GM12873 (cell line): ENCODE measurements around the gene CROCC2.

ENCODE experiments used
- CTCF ChIP-seq: IDR thresholded peaks from 2 replicates; pipeline ENCODE4 v1.5.1; 2012; ENCODE audit warnings: low read depth, mild to moderate bottlenecking, moderate library complexity, low read length, control low read depth; ENCODE audit not compliant: insufficient read depth; ENCODE audit errors: missing control alignments

Gene CROCC2

DNA sequence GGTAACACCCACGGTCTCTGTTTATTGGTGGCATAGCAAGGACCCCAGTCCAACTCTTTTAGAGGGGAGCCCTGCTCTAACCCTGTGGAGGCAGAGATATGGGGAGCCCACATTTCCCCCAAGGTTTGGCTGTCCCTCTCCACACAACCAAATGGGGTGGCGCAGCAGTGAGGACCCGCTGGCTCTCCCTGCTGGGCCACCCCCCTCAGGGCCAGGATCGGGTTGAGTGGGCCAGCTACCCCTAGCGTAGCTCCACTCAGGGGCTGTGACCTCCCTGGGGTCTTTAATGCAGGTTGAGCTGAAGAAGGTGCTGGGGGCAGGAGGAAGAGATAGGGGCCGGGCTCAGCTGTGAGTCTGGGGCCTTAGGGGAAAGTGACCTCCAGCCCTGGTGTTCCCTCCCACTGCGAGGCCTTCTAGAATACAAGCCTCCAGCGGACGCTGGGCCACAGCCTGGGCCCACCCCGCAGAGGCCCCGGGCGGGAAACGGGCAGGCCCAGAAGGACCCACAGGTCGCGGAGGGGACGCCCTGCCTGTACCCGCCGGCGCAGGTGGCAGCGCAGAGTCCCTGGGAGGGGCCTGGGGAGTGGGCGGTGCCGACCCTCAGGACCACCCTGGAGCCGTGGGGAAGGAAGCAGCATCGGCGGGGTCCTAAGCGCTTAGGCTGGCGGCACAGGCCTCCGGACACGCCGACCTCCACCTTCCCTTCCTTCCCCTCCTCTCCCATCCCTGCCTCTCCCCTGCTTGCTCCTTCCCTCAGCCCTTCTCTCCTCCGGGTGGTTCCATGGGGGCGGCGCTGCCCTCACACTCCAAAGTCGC lies 9.6 kb downstream of the CROCC2 start:
- TF ChIP-seq CTCF: no peak

DNA sequence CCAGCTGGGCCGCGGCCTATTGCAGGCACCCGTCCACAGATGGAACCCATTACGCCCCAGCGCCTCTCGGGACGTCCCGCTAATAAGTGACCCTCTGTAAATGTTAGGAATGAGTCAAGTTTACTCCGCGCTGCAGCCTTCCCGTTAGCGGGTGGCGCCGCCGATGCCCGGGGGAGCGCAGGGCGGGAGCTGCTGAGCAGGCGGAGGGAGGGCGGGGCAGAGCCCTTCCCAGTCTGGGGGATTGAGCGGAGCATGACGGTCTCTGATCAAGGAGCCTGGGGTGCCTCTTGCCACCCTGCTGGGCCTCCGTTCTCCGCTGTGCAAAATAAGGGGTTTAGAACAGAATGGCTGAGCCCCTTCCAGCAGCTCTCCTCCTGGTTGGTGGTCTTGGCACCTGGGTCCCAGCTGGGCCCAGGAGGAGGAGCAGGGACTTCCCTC lies 10.5 kb downstream of the CROCC2 start:
- no peak for TF ChIP-seq CTCF

GRCh38 chr2:240917009-240917683 lies 11.0 kb downstream of the CROCC2 start:
- no peak for TF ChIP-seq CTCF

- no peak for TF ChIP-seq CTCF
Measured at GRCh38 chr2:240917684-240918257, 11.6 kb downstream of the CROCC2 start.

DNA sequence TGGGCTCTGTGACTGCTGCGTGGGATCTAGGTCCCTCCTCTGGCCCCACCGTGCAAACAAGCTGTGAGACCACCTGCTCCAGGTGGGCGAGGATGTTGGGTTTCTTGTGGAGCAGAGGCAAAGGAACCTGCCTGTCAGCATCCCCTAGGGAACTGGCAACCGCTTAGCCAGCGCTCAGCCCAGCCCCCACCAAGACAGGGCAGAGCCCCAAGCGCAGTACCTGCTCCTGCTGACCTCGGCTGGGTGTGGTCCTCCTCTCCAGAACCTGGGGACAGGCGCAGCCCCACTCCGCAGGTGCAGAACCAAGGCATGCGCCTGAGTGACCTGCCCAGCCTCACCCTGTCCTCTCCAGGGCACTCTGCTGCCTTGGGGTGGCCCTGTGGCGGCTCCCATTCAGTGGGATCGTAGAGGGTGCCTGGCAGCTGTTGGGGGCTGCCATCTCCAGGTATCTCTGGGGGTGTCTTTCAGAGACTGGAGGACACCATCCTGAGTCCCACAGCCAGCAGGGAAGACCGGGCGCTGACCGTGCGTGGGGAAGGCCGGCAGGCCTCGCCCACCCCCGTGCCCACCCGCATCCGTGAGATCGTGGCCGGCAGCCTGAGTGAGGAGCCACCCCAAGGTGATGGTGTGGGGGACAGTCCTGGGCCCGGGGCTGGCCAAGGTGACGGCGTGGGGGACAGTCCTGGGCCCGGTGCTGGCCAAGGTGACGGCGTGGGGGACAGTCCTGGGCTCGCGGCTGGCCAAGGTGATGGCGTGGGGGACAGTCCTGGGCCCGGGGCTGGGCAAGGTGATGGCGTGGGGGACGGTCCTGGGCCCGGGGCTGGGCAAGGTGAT lies 12.3 kb downstream of the CROCC2 start:
- no peak for TF ChIP-seq CTCF

DNA sequence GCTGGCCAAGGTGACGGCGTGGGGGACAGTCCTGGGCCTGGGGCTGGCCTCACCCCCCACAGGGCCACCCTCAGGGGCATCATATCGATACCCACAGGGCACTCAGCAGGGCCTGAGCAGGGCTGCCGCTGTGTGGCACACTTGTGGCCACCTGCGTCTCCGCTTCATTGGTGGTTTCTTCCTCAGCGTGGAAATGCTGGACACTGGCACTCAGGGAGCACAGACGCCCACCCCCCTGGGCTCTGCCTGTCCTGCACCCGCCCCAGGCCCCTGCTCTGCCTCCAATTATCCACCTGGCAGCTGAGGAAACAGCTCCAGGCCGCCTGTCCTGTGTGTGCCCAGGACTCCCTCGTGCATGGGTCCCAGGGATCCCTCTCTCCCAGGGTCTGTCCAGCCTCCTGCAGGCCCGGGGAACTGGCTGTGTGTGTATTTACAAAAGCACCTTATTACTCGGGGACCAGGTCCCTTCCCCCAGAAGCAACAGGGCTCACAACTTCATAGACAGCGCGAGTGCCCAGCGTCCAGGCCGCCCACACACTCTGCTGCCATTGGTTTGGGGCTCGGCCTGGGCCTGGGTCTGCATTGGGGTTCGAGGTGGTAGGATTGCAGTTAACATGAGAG lies 13.1 kb downstream of the CROCC2 start:
- TF ChIP-seq CTCF: no peak
